ENCODE results near the gene STOML2.
A peak's percentile ranks its signal among the peaks of the same experiment; 100 is the strongest.

The STOML2 gene

GRCh38 chr9:35107297-35108290, 4.7 kb upstream of the STOML2 start:
- no peak for DNase-seq

GRCh38 chr9:35106343-35106730, 3.4 kb upstream of the STOML2 start:
- no peak for DNase-seq

DNA sequence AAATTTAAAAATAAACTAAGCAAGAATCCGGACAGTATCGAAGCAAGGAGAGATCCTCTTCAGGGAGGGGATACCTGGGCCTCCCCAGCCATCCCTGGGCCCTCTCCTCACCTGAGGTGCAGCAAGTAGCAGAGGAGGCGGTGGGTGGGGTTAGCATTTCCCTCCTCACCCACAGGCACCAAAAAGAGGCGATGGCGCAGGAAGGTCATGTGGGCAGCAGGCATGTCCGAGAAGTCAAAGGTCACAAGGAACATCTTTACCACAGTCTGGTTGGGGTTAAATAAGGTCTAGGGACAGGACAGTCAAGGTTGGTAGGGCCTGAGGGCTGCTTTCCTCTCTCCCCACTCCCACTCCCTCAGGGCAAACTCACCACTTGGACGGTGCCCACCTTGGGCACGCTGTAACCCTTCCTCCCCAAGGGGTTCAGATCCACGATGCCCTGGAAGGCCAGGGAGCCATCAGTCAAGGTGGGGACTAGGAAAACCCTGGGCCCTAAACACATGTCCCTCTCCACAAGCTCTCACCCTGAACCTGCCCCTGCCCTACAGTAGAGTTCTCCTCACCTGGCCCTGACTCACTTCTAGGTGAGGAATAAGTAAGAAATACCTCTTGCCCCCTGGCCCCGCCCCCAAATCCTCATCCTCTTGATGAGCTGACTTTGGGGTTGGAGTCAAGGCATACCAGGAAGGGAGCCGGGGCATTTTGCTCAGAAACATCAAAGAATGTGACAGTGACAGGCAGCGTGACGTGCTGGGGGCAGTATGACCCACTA, 2.8 kb upstream of the STOML2 start:
- no peak for DNase-seq

- DNase-seq: no peak
These were observed 2.2 kb upstream of the STOML2 start for GRCh38 chr9:35105126-35105525.

DNA sequence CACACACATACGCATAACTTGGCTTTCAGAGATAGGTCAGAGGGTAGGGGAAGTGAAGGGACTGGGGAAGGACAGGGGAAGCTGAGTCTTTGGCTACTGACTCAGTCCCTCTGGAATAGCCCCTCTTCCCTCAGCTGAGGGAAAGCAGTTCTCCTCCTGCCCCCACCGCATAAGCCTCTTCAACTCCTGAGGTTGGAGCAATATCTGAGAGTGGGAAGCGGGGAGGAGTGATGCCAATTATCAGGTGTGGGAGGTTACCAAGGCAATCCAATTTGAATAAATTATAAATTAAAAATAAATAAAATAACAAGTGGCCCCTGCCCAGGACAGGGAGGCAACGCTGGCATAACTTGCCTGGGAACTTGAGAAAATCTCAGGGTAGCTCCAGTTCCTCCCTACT, 1.7 kb upstream of the STOML2 start:
- DNase-seq: no peak

GRCh38 chr9:35103660-35104191, 795 bp upstream of the STOML2 start:
- no peak for DNase-seq

DNA sequence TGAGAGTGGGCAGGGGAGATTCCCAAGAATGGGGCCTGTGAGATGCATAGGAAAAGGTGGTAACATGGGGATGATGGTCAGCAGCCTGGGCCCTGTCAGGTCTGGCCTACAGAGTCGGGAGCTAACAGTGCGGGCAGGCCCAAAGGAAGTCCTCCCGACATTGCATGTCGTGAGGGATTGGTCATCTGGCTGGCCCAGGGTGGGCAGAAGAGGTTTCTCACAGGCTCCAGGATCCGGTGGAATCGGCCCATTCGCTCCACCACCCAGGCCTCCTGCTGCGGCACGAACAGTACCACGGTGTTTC, 514 bp downstream of the STOML2 start:
- DNase-seq: peak; percentile 19

- no peak for DNase-seq
These were observed 5.4 kb downstream of the STOML2 start for GRCh38 chr9:35097573-35097972.

- peak; percentile 94 for DNase-seq
These were observed 6.7 kb downstream of the STOML2 start, which contains the start of gene PIGO for GRCh38 chr9:35096035-35096849. PIGO (minus strand) TSS chr9:35096591; CDS start chr9:35095565, 1,026 bp downstream.

GRCh38 chr9:35091536-35091935, 11.4 kb downstream of the STOML2 start:
- no peak for DNase-seq

DNA sequence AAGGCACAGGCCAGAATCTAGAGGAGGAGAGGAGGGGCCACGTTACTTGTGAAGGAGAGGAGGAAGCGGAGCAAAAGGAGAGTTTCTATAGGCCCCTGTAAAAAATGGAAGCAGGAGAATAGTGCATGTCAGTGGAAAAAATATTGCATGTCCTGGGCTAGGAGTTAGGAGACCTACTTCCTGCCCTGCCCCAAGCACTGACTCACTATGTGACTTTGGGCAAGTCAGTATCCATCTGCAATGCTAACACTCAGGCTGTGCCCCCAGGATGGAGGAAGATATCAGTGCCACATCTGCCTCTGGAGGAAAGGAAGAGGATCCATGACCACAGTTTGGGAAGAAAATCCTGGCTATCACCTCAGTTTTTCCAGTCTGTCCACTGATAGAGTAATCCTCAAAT, 13.5 kb downstream of the STOML2 start:
- DNase-seq: no peak

GRCh38 chr9:35085078-35085477, 17.9 kb downstream of the STOML2 start:
- no peak for DNase-seq

- DNase-seq: peak; percentile 96
These were observed 23.2 kb downstream of the STOML2 start, which contains the start of gene FANCG for GRCh38 chr9:35079426-35080341. FANCG (minus strand) TSS chr9:35079942; CDS start chr9:35079524, 418 bp downstream.

DNA sequence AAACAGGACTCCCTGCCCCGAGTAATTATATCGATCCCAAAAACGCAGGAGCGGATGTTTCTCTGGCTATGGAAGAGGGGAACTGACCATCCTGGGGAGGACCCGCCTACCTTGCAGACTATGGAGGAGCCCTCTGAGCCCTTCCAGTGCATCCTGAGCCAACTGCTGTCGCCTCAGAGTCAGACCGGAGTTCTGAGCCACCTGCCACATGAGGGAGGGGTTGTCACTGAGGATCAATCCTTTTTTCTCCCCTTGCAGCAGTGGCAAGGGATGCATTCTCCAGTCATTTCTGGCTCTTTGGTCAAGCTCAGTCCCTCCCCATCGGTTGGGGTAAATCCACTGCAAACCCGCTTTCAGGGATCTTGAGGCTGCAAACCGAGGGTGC, 23.9 kb downstream of the STOML2 start:
- peak; percentile 34 for DNase-seq

- DNase-seq: no peak
These were observed 24.9 kb downstream of the STOML2 start for GRCh38 chr9:35078066-35078465.

DNA sequence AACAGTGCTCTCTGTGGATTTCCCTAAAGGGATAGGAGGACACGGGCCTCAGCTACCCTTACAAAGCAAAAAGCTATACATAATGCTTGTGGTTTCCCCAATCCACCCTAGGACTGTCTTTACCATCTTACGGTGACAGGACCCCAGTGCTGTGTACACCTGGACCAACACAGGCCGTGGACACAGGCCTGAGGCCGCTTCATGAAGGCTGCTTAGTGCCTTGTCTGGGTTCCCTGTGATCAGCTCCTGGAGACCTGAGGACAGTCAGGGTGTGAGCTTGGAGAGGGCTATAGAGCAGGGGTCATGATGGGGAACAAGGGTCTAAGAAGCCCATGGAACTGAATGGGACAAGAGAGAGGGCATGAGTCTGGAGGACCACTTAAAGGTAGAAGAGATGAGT, 26.1 kb downstream of the STOML2 start:
- no peak for DNase-seq

- no peak for DNase-seq
These were observed 27.6 kb downstream of the STOML2 start for GRCh38 chr9:35075358-35075757.

DNA sequence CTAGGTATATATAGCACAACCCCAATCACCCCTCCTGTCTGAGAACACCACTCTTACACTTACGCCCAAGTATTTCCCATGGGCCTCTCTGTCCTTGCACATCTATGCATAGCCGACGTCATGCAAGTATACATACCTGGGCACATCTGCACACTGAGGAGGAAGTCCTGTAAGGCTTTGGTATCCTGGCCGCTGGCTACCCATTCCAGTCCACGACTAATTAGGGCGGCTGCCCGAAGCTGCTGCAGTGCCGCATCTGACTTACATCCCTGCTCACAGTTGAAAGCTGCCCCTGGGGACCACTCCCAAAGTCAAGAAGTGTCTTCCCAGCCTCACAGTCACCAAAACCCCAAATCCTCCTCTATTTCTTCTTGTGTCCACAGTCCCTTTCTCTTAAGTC, 28.1 kb downstream of the STOML2 start:
- no peak for DNase-seq

DNA sequence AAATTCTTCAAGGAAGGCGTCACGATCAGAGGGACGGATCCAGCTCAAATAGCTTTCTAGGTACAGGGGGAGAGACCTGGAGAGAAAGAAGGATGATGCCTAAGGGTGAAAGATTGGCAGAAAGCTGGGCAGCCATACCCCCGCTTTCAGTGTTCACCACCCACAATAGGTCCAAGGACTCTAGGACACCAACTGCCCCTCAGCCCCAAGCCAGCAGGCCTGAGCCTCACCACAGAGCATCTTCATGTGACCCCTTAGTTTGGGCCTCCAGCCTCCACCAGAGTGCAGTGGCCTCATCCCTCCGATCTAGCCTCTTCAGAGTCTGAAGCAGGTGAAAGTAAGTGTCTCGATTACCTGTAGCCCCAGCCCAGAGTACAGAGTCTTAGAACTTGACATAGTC, 28.8 kb downstream of the STOML2 start:
- no peak for DNase-seq

GRCh38 chr9:35073279-35073612, 29.7 kb downstream of the STOML2 start:
- no peak for DNase-seq

DNA sequence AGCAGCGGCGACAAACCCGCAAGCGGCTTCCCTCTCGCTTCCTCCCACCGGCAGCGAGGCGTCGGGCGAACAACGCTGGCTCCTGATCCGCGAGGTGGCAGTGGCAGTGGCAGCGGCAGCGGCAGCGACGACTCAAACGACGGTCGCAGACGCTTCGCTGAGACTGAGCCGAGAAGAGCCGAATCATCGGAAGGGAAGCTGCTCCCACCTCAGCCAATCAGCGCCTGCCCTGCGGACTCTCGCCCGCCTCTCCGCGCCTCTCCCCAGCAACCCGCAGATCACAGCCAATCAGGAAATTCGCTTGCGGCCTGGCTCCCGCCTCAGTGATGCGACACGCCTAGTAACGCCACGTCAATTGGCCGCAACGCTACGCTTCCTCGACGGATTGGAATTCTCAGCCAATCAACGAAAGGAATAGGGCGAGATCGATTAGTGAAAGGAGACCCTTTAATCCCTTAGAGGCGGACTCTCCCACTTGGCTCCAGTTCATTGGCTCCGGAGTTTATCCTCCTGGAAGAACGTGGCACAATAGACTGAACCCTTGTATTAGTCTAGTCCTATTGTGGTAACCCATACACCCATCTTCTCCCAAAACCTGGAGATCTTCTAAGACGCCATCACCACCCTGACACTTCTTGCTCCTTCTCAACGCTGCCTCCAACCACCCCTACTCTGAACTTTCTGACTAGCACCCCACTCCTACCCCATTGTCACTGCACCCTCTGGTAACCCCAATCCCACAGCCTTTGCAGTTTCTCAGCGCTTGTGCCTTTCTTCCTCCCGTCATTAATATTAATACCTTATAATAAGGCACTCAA, 30.3 kb downstream of the STOML2 start, which contains the start of gene VCP:
VCP (minus strand) TSS at position 165 of the 818 bp plus-strand sequence. CDS start 272 bp downstream, outside the sequence.
- peak; percentile 99 for DNase-seq

Measured in hematopoietic multipotent progenitor cell treated with erythropoietin and hydrocortisone succinate and interleukin-3 and kit ligand, for 6 days (in vitro differentiated cells).